Transverse colon (tissue), 4 donors: ENCODE results near the gene ST6GAL2. TPM values are rescaled to one million over a fixed set of nuclear protein-coding genes. Genes with fewer than 3 reads are reported as not detected.

ENCODE experiments used
- DNase-seq: peaks from one replicate; pipeline ENCODE4 v3.0.0-alpha.2; 2019
- H3K27ac ChIP-seq, 4 donors: fragments of 200-600 bp; sonication (generic); 2 replicates each; pipeline ENCODE4 v1.5.1; 2016 to 2018; ENCODE audit warnings: inconsistent platforms in 4 of 4
- H3K27me3 ChIP-seq: fragments of 200-600 bp; sonication (generic); 2 replicates; pipeline ENCODE4 v1.5.1; 2017; ENCODE audit warnings: inconsistent platforms
- H3K36me3 ChIP-seq, 4 donors: fragments of 200-600 bp; sonication (generic); 2 replicates each; pipeline ENCODE4 v1.5.1; 2017 to 2019; ENCODE audit warnings: inconsistent platforms in 4 of 4
- H3K4me1 ChIP-seq, 4 donors: fragments of 200-600 bp; sonication (generic); 2 replicates each; pipeline ENCODE4 v1.5.1; 2017 to 2020; ENCODE audit warnings: inconsistent platforms in 4 of 4
- H3K4me3 ChIP-seq, 4 donors: fragments of 200-600 bp; sonication (generic); 1 replicate in 1 of 4; 2 replicates in 3 of 4; pipeline versions ENCODE4 v1.5.1 to v1.6.1; 2017 to 2019; ENCODE audit warnings: inconsistent platforms in 4 of 4
- H3K9me3 ChIP-seq, 2 donors: fragments of 200-600 bp; sonication (generic); 2 replicates each; pipeline ENCODE4 v1.5.1; 2017 to 2019; ENCODE audit warnings: inconsistent platforms in 2 of 2
- EP300 ChIP-seq: sonication (generic); formaldehyde crosslinking; IDR thresholded peaks from one replicate; pipeline ENCODE4 v1.6.1; 2017; ENCODE audit warnings: antibody characterized with exemption, low read depth
- POLR2A ChIP-seq: fragments of 450-650 bp; IDR thresholded peaks from one replicate; pipeline ENCODE4 v1.6.1; 2016; ENCODE audit warnings: antibody characterized with exemption, mild to moderate bottlenecking, moderate library complexity
- POLR2AphosphoS5 ChIP-seq, 3 donors: sonication (generic); formaldehyde crosslinking; IDR thresholded peaks; one replicate each; pipeline ENCODE4 v1.6.1; 2016; ENCODE audit warnings: antibody characterized with exemption in 3 of 3
- WGBS, 2 donors: methylation state at CpG; one replicate each; pipeline ENCODE4 v1.1.5; 2018; ENCODE audit warnings: low coverage in 1 of 2; 5-methylcytosine and 5-hydroxymethylcytosine counted together
- in situ Hi-C, 4 donors: fragments of 200-750 bp; cut with MboI; loops; one replicate each; pipeline versions ENCODE4 v1.15.0 to v1.15.1; 2017; ENCODE audit warnings: low sequenced_read_pairs in 3 of 4, low pct_ligation_motif_present in 1 of 4, low pct_unique_long_range_greater_than_20kb in 1 of 4
- intact Hi-C: fragments of 100-400 bp; cut with DNase I; formaldehyde crosslinking; loops from one replicate; pipeline ENCODE4 v1.15.1; 2023; ENCODE audit warnings: low total_unique reads
- total RNA-seq, 4 donors: library from RNA; depleted of rRNA; stranded (reverse); fragments of >200 nt; gene quantifications; one replicate each; pipeline ENCODE4 v1.1.0, GENCODE V29; 2016
- TF ChIP-seq, protein P1 (sequence below), 5 experiments: fragments of 200-600 bp in 3 of 5; fragments of 450-650 bp in 2 of 5; sonication (generic) in 3 of 5; IDR thresholded peaks; 1 replicate in 2 of 5; 2 replicates in 3 of 5; pipeline ENCODE4 v1.5.1; 2016 to 2017; ENCODE audit warnings: antibody characterized with exemption in 5 of 5, inconsistent platforms in 3 of 5, mild to moderate bottlenecking in 2 of 5, moderate library complexity in 1 of 5

Gene ST6GAL2
- total RNA-seq, 4 donors from 2014 or later = 0.16 to 2.0 (median 0.51) TPM

DNA sequence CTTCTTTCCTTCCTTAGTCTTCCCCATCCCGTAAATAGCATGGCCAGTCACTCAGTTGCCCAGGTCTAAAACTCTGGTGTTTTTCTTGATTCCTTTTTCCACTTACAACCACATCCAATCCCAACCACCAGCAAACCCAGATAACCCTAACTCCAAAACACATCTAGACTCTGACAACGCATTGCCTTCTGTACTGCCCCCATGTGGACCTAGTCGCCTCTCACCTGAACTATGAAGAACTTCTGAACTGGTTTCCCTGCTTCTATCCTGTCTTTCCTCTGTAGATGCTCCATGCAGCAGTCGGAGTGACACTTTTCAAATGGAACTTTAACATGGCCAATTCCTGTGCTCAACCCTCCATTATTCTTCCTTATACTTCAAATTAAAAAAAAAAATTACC is 26.5 kb downstream of the ST6GAL2 start:
- Histone ChIP-seq H3K36me3 (no peaks in the 10 kb centered on the region), H3K27me3 (no peaks in the 10 kb centered on the region), H3K9me3 (peaks cover 0 to 4% of the 10 kb centered on the region in 2 donors), H3K4me3 (no peak overlapping the region), H3K27ac (no peak overlapping the region), H3K4me1 (no peaks in the 10 kb centered on the region)
- 93 to 100% methylated on average over 3 to 4 of the region's 4 CpGs for WGBS, 2 donors
- DNase-seq = no peak
- intact Hi-C loops (no loop called here), in situ Hi-C loops (no loop called here)
- TF ChIP-seq, protein P1, sequence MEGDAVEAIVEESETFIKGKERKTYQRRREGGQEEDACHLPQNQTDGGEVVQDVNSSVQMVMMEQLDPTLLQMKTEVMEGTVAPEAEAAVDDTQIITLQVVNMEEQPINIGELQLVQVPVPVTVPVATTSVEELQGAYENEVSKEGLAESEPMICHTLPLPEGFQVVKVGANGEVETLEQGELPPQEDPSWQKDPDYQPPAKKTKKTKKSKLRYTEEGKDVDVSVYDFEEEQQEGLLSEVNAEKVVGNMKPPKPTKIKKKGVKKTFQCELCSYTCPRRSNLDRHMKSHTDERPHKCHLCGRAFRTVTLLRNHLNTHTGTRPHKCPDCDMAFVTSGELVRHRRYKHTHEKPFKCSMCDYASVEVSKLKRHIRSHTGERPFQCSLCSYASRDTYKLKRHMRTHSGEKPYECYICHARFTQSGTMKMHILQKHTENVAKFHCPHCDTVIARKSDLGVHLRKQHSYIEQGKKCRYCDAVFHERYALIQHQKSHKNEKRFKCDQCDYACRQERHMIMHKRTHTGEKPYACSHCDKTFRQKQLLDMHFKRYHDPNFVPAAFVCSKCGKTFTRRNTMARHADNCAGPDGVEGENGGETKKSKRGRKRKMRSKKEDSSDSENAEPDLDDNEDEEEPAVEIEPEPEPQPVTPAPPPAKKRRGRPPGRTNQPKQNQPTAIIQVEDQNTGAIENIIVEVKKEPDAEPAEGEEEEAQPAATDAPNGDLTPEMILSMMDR (IDR thresholded peaks at IDR 0.05) = no peak
- TF ChIP-seq EP300 = no peak
- TF ChIP-seq POLR2A = no peak
- no peak for TF ChIP-seq POLR2AphosphoS5 (IDR thresholded peaks at IDR 0.05)

- in situ Hi-C loops = no loop called here
Observed at GRCh38 chr2:106858810-106859209, 27.2 kb downstream of the ST6GAL2 start.

GRCh38 chr2:106857882-106858478 is 28.0 kb downstream of the ST6GAL2 start:
- Histone ChIP-seq H3K4me3 (no peak overlapping the region), H3K27me3 (no peaks in the 10 kb centered on the region), H3K27ac (no peak overlapping the region), H3K9me3 (peaks cover 0 to 4% of the 10 kb centered on the region in 2 donors), H3K4me1 (no peaks in the 10 kb centered on the region), H3K36me3 (no peaks in the 10 kb centered on the region)
- intact Hi-C loops = no loop called here
- TF ChIP-seq, protein P1 (IDR thresholded peaks at IDR 0.05) = no peak
- TF ChIP-seq EP300 = no peak
- TF ChIP-seq POLR2A = no peak
- TF ChIP-seq POLR2AphosphoS5 (IDR thresholded peaks at IDR 0.05) = no peak
- no peak for DNase-seq
- in situ Hi-C loops = no loop called here

More at GRCh38 chr2:106858810-106859209, 27.2 kb downstream of the ST6GAL2 start:
- no peaks in the 10 kb centered on the region for H3K4me1 ChIP-seq
- H3K36me3 ChIP-seq = no peaks in the 10 kb centered on the region
- WGBS, 2 donors = 64 to 92% methylated on average over 2 of the region's 2 CpGs
- intact Hi-C loops = no loop called here
- H3K27me3 ChIP-seq = no peaks in the 10 kb centered on the region
- H3K9me3 ChIP-seq = peaks cover 0 to 4% of the 10 kb centered on the region in 2 donors
- no peak overlapping the region for H3K27ac ChIP-seq
- H3K4me3 ChIP-seq = no peak overlapping the region
- no peak for DNase-seq
- TF ChIP-seq, protein P1 (IDR thresholded peaks at IDR 0.05) = no peak
- no peak for TF ChIP-seq POLR2A
- no peak for TF ChIP-seq EP300
- TF ChIP-seq POLR2AphosphoS5 (IDR thresholded peaks at IDR 0.05) = no peak

- no peak for DNase-seq
- WGBS, 2 donors = 75 to 100% methylated on average over 2 of the region's 2 CpGs
- H3K9me3 ChIP-seq = peaks cover 0 to 1% of the 10 kb centered on the region in 2 donors
- no peak overlapping the region for H3K4me3 ChIP-seq
- in situ Hi-C loops (no loop called here), intact Hi-C loops (no loop called here)
- H3K4me1 ChIP-seq = peaks cover 0 to 5% (median 3%) of the 10 kb centered on the region in 4 donors
- H3K36me3 ChIP-seq = no peaks in the 10 kb centered on the region
- no peaks in the 10 kb centered on the region for H3K27me3 ChIP-seq
- no peak overlapping the region for H3K27ac ChIP-seq
- TF ChIP-seq, protein P1 (IDR thresholded peaks at IDR 0.05) = no peak
- TF ChIP-seq EP300 = no peak
- no peak for TF ChIP-seq POLR2A
- TF ChIP-seq POLR2AphosphoS5 (IDR thresholded peaks at IDR 0.05) = no peak
Observed at GRCh38 chr2:106853631-106854030, 32.3 kb downstream of the ST6GAL2 start.
